ENCODE measurements around the gene CACNA2D3.

The CACNA2D3 gene

GRCh38 chr3:54296531-54296930 lies 174.2 kb downstream of the CACNA2D3 start:
- DNase-seq, result no peak

GRCh38 chr3:54299169-54299935 lies 177.0 kb downstream of the CACNA2D3 start:
- DNase-seq, result no peak

- DNase-seq, result no peak
Measured at GRCh38 chr3:54303517-54304375, 181.4 kb downstream of the CACNA2D3 start.

- DNase-seq, result no peak
Measured at GRCh38 chr3:54304877-54305276, 182.5 kb downstream of the CACNA2D3 start.

- no peak for DNase-seq
Measured at GRCh38 chr3:54305409-54306099, 183.2 kb downstream of the CACNA2D3 start.

GRCh38 chr3:54307566-54308180 lies 185.3 kb downstream of the CACNA2D3 start:
- no peak for DNase-seq

- DNase-seq, result no peak
Measured at GRCh38 chr3:54309601-54310000, 187.2 kb downstream of the CACNA2D3 start.

- DNase-seq, result no peak
Measured at GRCh38 chr3:54311211-54311747, 188.9 kb downstream of the CACNA2D3 start.

- peak; percentile 45 for DNase-seq
Measured at GRCh38 chr3:54312156-54312899, 190.0 kb downstream of the CACNA2D3 start.

- no peak for DNase-seq
Measured at GRCh38 chr3:54313418-54313817, 191.1 kb downstream of the CACNA2D3 start.

- DNase-seq, result no peak
Measured at GRCh38 chr3:54321520-54321919, 199.2 kb downstream of the CACNA2D3 start.

GRCh38 chr3:54322354-54322753 lies 200.0 kb downstream of the CACNA2D3 start:
- no peak for DNase-seq

- DNase-seq, result no peak
Measured at GRCh38 chr3:54324103-54324502, 201.8 kb downstream of the CACNA2D3 start.

GRCh38 chr3:54326951-54327350 lies 204.6 kb downstream of the CACNA2D3 start:
- DNase-seq, result no peak

- DNase-seq, result no peak
Measured at GRCh38 chr3:54331341-54331740, 209.0 kb downstream of the CACNA2D3 start.

- no peak for DNase-seq
Measured at GRCh38 chr3:54337846-54338245, 215.5 kb downstream of the CACNA2D3 start.

GRCh38 chr3:54339608-54340007 lies 217.3 kb downstream of the CACNA2D3 start:
- no peak for DNase-seq

GRCh38 chr3:54341811-54342210 lies 219.5 kb downstream of the CACNA2D3 start:
- DNase-seq, result no peak

- peak; percentile 61 for DNase-seq
Measured at GRCh38 chr3:54342676-54343075, 220.3 kb downstream of the CACNA2D3 start.

GRCh38 chr3:54343495-54343894 lies 221.1 kb downstream of the CACNA2D3 start:
- DNase-seq, result no peak

GRCh38 chr3:54344601-54345231 lies 222.4 kb downstream of the CACNA2D3 start:
- DNase-seq, result no peak

All from NCI-H1092 (cell line).